Vagina (tissue), 2 donors: ENCODE results near the gene PKN1.

Source experiments
- POLR2A ChIP-seq, 2 donors: fragments of 450-650 bp; IDR thresholded peaks; one replicate each; pipeline ENCODE4 v1.6.1; 2017; ENCODE audit warnings: antibody characterized with exemption in 2 of 2, mild to moderate bottlenecking in 2 of 2, moderate library complexity in 2 of 2
- POLR2AphosphoS5 ChIP-seq, 2 donors: sonication (generic); formaldehyde crosslinking; IDR thresholded peaks; one replicate each; pipeline ENCODE4 v1.9.0; 2017; ENCODE audit warnings: antibody characterized with exemption in 2 of 2, mild to moderate bottlenecking in 2 of 2, low read depth in 1 of 2; ENCODE audit not compliant: insufficient read depth in 1 of 2
- TF ChIP-seq, protein P1 (sequence below), 3 experiments: fragments of 450-650 bp in 2 of 3; fragments of 200-600 bp in 1 of 3; sonication (generic) in 1 of 3; IDR thresholded peaks; one replicate each; pipeline ENCODE4 v1.5.1; 2017 to 2019; ENCODE audit warnings: antibody characterized with exemption in 3 of 3, mild to moderate bottlenecking in 2 of 3, moderate library complexity in 2 of 3

DNA sequence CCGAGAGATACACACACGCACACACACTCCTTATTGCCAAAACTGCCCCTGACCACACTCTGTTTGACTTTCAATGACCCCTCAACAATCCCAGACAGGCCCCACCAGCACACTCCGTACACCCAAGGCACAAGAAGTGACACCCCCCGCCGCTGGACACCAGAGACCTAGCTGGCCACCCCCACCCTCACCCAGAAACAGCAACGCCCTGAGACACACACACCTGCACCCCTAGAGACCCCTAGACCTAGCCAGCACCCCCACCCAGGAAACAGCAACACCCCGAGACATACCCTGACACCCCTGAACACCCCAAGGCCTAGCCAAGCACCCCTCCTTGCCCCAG is 43.2 kb downstream of the PKN1 start:
- TF ChIP-seq, protein P1, sequence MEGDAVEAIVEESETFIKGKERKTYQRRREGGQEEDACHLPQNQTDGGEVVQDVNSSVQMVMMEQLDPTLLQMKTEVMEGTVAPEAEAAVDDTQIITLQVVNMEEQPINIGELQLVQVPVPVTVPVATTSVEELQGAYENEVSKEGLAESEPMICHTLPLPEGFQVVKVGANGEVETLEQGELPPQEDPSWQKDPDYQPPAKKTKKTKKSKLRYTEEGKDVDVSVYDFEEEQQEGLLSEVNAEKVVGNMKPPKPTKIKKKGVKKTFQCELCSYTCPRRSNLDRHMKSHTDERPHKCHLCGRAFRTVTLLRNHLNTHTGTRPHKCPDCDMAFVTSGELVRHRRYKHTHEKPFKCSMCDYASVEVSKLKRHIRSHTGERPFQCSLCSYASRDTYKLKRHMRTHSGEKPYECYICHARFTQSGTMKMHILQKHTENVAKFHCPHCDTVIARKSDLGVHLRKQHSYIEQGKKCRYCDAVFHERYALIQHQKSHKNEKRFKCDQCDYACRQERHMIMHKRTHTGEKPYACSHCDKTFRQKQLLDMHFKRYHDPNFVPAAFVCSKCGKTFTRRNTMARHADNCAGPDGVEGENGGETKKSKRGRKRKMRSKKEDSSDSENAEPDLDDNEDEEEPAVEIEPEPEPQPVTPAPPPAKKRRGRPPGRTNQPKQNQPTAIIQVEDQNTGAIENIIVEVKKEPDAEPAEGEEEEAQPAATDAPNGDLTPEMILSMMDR (IDR thresholded peaks at IDR 0.05), result no peak
- TF ChIP-seq POLR2A (IDR thresholded peaks at IDR 0.05) (no peak), POLR2AphosphoS5 (IDR thresholded peaks at IDR 0.05; ENCODE audit: insufficient read depth in 1 of 2, low read depth in 1 of 2) (no peak)
